ENCODE measurements around the gene POFUT2. TPM values are rescaled to one million over a fixed set of nuclear protein-coding genes. Genes with fewer than 3 reads are reported as not detected.

The POFUT2 gene, protein sequence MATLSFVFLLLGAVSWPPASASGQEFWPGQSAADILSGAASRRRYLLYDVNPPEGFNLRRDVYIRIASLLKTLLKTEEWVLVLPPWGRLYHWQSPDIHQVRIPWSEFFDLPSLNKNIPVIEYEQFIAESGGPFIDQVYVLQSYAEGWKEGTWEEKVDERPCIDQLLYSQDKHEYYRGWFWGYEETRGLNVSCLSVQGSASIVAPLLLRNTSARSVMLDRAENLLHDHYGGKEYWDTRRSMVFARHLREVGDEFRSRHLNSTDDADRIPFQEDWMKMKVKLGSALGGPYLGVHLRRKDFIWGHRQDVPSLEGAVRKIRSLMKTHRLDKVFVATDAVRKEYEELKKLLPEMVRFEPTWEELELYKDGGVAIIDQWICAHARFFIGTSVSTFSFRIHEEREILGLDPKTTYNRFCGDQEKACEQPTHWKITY
- 39.5 and 44.2 TPM in 2 replicates for total RNA-seq (ENCODE audit: low replicate concordance)

DNA sequence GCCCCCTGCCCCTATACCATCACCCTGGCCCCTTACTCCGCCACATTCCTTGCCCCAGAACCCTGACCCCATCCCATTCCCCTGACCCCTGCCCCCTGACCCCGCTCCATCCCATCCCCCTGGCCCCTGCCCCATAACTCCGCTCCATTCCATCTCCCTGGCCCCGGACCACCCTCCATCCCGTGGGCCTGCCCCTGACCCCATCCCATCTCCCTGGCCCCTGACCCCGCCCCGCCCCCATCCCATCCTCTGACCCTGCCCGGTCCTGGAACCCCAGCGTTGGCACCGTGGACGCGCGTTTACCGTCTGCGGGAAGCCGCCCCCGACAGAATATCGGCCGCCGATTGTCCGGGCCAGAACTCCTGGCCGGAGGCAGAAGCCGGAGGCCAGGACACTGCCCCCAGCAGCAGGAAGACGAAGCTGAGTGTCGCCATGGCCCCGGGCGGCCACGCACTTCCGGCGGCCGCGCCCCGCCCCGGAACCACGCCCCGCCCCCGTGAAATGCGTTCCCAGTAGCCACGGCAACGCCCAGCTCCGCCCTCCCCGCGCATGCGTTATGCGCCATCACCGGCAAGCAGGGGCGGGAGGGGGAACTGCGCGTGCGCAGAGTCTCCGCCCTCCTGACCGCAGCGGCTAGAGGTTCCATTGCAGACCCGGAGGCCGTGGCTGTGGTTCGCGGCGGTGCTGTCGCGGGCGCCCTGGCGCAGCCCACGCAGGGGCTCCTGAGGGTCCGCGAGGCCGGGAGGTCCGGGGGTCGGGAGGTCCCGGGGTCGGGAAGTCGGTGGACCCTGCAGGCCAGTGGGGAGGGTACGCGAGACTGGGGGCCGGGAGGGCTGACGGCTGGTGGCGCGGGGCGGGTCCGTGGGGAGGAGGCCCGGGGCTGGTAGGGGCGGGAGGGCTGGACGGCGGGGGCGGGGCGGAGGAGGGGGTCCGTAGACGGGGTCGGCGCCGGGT, at the start of gene POFUT2:
Gene POFUT2 (minus strand): TSS at position 458 of the 954 bp plus-strand sequence. CDS start 24 bp downstream, at position 434.

Other genes starting within 250 kb of the POFUT2 start
- 9.5 and 12.3 TPM in 2 replicates for gene ADARB1, start 213.3 kb downstream of the POFUT2 start, total RNA-seq (ENCODE audit: low replicate concordance)
- 22.0 and 114 TPM in 2 replicates for gene COL18A1, start 117.3 kb upstream of the POFUT2 start, total RNA-seq (ENCODE audit: low replicate concordance)

All from smooth muscle cell of the coronary artery (primary cell).